GM19455 (cell line): Measurements from ENCODE around the gene SRGAP3.
A peak's percentile ranks its signal among the peaks of the same experiment; 100 is the strongest.

ENCODE experiments used
- ATAC-seq: cut with Tn5 transposase; IDR thresholded peaks from one replicate; pipeline ENCODE4 v1.9.1; 2021; ENCODE audit not compliant: unreplicated experiment

The SRGAP3 gene

GRCh38 chr3:9151240-9151639 lies 98.2 kb downstream of the SRGAP3 start:
- no peak for ATAC-seq

- no peak for ATAC-seq
Observed at GRCh38 chr3:9149566-9149965, 99.9 kb downstream of the SRGAP3 start.

- no peak for ATAC-seq
Observed at GRCh38 chr3:9147896-9148266, 101.6 kb downstream of the SRGAP3 start.

- ATAC-seq: peak; percentile 67
Observed at GRCh38 chr3:9147215-9147895, 102.1 kb downstream of the SRGAP3 start.

- ATAC-seq: peak; percentile 47
Observed at GRCh38 chr3:9146367-9147071, 102.9 kb downstream of the SRGAP3 start.

GRCh38 chr3:9143184-9143583 lies 106.3 kb downstream of the SRGAP3 start:
- ATAC-seq: no peak

GRCh38 chr3:9142362-9142761 lies 107.1 kb downstream of the SRGAP3 start:
- ATAC-seq: no peak

- no peak for ATAC-seq
Observed at GRCh38 chr3:9141928-9142289, 107.5 kb downstream of the SRGAP3 start.

- no peak for ATAC-seq
Observed at GRCh38 chr3:9139366-9139765, 110.1 kb downstream of the SRGAP3 start.

- ATAC-seq: no peak
Observed at GRCh38 chr3:9137676-9138075, 111.8 kb downstream of the SRGAP3 start.

- no peak for ATAC-seq
Observed at GRCh38 chr3:9136746-9137465, 112.5 kb downstream of the SRGAP3 start.

- ATAC-seq: no peak
Observed at GRCh38 chr3:9135930-9136525, 113.4 kb downstream of the SRGAP3 start.

- no peak for ATAC-seq
Observed at GRCh38 chr3:9135526-9135925, 113.9 kb downstream of the SRGAP3 start.

- no peak for ATAC-seq
Observed at GRCh38 chr3:9133656-9134055, 115.8 kb downstream of the SRGAP3 start.

- no peak for ATAC-seq
Observed at GRCh38 chr3:9130345-9131305, 118.8 kb downstream of the SRGAP3 start.

- no peak for ATAC-seq
Observed at GRCh38 chr3:9129365-9129764, 120.1 kb downstream of the SRGAP3 start.

- ATAC-seq: no peak
Observed at GRCh38 chr3:9125278-9125951, 124.0 kb downstream of the SRGAP3 start.

GRCh38 chr3:9124730-9125129 lies 124.7 kb downstream of the SRGAP3 start:
- no peak for ATAC-seq

- ATAC-seq: no peak
Observed at GRCh38 chr3:9123840-9124239, 125.6 kb downstream of the SRGAP3 start.

- ATAC-seq: no peak
Observed at GRCh38 chr3:9122732-9123364, 126.6 kb downstream of the SRGAP3 start.
